GM19468 (cell line): ENCODE results near the gene LAMB1.
"Not testable (repeated sequence)": the region's sequence is repeated elsewhere in the genome, so short reads cannot be mapped to it uniquely, and the experiment has no call there.

Source experiments
- ATAC-seq: cut with Tn5 transposase; IDR thresholded peaks from one replicate; pipeline ENCODE4 v1.9.1; 2021; ENCODE audit warnings: mild to moderate bottlenecking, moderate library complexity, moderate number of reproducible peaks; ENCODE audit not compliant: unreplicated experiment; ENCODE audit errors: extremely low read depth

Gene LAMB1

DNA sequence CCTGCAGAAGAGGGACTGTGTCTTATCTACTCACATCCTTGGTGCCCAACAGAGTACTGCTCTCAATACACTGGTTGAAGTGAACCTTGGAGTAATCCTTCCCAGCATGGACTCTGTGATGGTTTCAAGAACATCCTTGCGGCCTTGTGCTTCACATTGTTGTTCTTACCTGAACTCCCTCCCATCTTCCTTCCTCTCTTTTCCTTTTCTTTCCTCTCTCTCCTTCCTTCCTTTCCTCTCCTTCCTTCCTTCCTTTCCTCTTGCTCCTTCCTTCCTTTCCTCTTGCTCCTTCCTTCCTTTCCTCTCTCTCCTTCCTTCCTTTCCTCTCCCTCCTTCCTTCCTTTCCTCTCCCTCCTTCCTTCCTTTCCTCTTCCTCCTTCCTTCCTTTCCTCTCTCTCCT, 26.3 kb downstream of the LAMB1 start:
- ATAC-seq, result no peak

DNA sequence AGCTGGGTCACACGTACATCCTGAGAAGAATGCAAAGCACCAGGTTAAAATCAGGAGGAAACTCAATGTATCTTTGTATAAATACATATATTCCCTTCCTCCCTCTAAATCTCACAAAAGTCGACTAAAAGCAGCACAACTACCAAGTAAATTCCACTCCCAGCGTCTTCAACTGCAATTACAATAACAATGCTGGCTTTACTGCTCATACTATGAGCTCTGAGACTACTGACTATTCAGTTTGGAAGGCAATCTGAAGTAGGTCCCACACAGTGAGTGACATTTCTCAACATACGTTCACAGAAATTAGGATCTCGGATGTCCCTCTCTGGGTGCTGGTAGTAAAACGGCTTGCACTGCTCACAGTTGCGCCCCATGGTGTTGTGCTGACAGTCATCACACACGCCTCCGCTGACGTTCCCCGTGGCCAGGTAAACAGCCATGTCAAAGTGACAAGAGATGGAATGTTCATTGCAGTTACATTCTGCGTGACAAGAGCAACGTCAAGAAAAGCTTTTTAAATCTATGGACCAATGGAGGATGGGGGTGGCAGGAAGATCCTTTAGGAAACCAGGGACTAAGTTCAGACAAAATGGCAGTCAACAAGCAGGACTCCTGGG, 27.5 kb downstream of the LAMB1 start:
- no peak for ATAC-seq

DNA sequence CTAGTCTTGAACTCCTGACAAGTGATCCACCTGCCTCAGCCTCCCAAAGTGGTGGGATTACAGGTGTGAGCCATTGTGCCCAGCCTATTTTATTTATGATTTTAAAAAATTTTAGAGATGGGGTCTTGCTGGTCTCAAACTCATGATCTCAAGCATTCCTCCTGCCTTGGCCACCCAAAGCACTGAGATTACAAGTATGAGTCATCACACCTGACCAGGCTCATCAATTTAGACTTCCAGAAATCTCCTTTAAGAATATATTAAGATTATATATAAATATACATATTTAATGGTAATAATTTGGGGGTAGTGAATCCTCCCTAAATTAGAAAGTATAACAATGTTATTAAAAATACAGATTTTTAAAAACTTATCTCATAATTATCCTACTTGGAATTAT, 29.1 kb downstream of the LAMB1 start:
- ATAC-seq, result no peak

DNA sequence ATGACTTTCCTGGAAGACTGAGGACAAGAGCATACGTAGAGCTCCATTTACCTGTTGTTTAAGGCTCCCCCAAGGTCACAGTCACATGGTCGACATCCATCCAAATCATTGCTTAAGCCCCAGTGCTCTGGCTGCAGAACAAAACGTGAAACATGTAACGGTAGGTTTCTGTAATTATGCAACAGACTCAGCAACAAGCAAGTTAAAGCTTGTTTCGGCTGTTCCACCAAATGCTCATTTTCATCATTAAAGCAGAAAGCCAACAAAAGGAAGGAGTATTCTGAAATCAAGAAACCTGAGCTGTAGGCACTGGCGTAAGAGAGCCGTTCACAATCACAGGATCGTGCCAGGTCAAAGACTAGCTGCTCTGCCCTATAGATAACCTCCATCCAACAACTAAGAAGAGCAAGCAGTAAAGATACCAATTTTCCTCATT, 30.0 kb downstream of the LAMB1 start:
- no peak for ATAC-seq

DNA sequence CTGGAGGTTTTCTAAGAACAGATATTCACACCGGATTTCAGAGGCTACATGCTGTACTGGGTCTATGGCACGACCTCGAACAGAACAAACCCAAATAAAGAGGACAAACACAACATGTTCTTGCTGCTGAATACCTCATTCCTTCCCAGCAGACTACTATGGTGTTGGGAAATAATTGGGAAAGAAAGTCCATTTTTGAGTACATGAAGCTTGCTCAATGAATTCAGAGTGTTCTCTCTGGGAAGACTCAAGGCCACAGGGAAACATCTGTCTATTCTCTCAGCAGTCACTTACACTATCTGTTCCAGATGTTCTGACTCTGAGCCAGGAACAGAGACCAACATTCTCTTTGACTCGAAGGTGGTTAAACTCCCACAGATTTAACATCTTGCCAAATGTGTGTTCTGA, 30.9 kb downstream of the LAMB1 start:
- no peak for ATAC-seq

DNA sequence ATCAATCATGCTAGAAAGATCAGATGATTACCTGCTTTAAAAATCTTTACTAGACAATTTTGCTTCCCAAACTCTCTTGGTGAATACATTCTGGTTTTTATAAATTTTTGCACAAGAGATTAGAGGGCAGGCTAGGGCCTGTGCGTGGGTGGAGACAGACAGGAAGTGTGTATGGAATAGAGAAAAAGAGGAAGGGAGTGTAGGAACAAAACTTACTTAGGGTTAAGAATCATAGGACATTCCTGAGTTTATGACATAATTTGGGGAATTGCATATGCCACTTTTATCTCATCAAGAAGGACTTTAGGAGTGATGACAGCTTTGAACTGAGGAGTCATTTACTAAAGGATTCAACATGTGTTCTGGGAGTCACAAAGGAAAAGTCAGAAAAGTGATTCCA, 31.3 kb downstream of the LAMB1 start:
- ATAC-seq, result no peak

DNA sequence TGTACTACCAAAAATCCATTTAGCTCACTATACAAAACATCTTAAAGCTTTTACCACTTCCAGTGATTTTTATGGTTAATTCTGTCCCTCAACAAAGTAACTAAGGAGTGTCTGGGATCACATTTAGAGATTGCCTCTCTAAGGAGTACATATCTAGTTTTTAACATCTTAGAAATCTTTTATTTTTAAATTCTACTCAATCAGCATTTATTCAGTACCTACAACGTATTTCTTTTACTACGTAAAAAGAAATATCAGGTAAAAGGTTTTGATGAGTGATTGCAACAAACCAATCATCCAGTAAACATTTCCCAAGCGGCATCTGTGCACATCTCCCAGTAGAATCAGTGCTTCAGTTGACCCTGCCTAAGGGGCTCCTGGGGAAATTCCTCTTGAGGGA, 31.9 kb downstream of the LAMB1 start:
- ATAC-seq, result no peak

DNA sequence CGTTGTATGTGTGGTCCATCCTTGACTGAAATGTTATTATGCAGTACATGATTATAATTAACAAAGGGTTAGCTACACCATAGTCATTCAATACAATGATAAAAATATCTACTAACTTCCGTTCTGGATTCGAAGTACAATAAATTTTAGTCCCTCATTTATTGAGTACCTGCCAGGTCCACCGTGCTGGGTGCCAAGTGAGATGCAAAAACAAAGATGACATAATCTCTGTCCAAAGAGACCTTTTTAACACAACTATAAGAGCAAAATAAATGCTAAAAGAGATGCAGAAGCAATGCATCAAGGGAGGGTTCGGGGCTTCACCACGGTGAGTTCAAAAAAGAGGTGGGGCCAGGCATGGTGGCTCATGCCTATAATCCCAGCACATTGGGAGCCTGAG, 33.1 kb downstream of the LAMB1 start:
- no peak for ATAC-seq

DNA sequence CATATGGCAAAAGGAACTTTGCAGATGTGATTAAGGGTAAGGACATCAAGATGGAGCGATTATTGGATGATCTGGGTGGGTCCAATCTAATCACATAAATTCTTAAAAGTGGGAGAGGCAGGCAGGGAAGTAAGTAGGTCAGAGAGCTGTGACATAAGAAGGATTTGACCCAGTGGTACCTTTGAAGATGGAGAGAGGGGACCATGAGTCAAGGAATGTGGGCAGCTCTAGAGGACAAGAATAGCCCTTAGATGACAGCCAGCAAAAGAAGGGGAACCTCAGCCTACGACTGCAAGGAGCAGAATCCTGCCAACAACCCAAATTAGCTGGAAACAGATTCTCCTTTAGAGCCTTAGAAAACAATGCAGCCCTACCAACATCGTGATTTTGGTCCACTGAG, 34.5 kb downstream of the LAMB1 start:
- ATAC-seq, result no peak

DNA sequence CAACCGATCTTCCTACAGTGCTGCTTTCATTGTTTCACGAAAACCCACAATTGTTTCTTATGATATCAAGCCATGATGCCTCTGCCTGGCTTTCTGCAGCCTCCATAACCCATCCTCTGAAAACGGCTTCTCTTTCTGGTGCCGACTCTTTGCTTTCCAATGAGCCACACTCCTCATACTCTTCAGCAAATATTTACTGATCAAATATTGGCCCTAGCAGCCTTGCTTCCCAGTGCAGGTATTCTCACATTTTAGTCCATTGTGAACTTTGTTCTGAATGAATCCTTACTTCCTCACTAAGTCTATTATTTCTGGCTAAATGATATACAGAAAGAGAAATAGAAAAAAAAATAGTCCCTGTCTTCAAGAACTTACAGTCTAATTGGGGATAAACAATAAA, 35.5 kb downstream of the LAMB1 start:
- ATAC-seq, result no peak

DNA sequence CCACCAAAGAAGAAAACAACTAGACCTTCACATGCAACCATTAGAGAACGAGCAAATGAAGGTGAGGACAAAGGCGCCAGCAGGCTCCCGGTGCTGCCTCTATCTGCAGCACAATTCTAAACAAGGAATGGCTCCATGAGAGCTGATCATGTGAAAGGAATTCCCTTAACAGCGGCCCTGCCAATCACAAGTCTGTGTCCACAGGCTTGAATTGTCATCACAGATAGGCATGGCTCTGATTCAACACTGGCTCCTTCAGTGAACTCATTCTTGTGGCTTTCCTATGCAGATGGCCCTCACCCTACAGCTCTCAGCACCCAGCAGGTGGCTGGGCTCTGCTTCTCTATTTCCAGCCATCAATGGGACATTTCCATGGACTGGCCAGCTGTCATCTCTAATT, 36.2 kb downstream of the LAMB1 start:
- no peak for ATAC-seq

DNA sequence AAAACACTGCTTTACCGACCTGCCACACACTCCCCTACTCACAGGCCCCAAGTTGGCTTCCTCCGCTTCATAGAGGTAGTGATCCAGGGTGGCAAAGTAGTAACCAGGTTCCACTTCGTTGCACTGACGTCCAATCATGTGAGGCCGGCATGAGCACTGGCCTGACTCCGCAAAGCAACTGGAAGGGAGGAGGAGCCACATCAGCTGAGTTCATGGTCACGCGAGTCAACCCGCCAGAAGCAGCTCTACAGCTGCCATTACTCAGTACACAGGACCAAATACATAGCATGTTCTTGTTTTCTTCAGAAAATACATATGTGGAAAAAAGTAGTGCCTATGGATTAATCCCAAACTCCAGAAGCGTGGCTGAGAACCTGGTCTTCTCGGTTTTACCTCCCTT, 38.5 kb downstream of the LAMB1 start:
- ATAC-seq, result no peak

DNA sequence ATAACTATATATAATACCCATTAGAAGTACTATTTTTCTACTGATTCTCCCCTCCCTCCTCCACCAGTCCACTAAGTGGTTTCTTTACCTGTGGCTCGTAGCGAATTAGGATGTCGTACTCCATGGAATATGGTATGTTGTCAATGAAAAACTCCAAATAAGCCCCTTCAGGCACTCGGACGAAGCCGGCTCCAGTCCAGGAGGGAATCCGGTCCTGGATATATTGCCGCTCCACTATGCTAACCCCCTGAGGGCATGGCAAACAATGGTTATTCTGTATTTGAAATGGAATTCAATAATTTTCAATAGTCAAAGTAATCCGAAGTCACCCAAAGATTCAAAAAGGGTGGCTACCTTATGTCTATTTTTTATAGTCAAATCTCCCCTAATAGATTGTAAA, 40.1 kb downstream of the LAMB1 start:
- no peak for ATAC-seq

DNA sequence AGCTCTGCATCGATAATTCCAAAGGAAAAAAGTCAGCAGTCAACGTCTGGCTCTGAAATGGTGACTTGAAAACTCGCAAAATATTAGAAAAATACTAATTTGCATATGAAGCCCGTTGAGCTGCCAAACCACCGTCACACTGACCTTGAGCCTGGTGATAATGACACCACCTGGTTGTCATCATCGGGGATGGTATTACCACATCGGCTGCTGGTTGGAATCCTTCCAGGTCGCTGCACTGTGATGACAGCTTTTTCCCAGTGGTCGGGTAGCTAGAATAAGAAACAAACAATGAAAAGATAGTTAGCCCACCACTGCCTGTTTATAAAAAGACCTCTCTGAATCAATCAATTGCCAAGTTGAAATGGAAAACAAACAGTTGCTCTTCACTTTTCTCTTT, 41.6 kb downstream of the LAMB1 start:
- ATAC-seq, result no peak

DNA sequence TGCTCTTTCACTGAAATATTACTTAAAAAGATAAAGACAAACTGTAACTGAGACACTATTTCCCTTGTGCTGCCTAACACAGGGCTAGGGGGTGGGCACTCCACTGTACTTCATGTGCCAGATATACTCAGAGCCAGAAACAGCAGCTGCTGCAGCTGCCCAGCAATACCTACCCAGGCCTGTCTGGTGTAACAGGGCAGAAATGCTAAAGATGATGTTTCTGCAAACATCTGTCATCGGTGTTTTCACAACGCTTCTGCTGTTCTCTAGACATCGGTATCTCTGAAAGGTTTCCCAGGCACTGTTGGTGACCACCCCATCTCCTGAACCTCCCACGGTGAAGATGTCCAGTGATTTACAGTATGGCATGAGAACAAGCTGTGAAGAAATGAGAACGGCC, 42.7 kb downstream of the LAMB1 start:
- ATAC-seq, result no peak

DNA sequence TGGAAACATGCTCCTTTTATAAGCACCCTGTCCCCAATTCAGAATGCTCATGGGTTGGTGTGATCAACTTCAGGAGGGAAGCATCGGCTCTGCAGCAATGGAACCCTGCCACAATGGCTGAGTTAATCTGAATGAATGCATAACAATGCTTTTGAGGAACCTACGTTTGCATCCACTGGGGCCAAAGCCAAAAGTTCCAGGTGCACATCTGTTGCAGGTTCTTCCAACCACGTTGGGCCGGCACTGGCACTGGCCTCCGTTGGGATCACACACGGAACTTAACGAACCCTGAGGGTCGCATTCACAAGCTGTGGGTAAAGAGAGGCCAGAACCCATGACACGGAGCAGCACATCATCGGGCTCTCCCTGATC, 43.4 kb downstream of the LAMB1 start:
- ATAC-seq, result no peak

DNA sequence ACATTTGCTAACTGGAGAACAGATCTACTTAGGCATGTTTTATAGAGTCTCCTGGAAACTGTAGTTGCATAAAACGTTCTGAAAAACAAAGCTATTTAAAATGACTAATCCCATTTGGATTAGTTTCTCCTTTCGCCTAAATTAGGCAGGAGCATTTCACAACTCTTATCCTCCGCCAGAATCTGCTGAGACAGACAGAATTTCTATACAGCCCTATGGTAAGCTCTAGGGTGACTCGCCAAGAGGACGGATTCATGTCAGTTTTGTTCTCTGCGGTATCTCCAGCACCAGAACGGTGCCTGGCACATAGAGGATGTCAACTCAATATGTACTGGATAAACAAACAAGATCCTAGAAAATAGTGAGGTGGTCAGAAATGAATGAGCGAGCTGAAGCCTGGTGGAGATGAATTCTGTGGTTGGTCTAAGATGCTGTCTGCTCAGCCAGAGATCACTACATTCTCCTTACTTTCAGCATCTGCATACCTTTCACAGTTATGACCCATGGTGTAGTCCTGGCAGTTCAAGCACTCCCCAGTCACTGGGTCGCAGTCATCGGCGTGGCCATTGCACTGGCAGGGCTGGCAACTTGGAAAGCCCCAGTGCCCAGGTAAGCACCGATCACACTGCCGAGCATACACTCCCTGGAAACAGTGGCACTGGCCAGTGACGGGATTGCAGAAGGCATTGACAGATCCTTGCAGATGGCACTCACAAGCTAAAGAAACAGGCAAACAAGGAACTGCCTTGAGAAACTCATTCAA, 44.0 kb downstream of the LAMB1 start:
- no peak for ATAC-seq

DNA sequence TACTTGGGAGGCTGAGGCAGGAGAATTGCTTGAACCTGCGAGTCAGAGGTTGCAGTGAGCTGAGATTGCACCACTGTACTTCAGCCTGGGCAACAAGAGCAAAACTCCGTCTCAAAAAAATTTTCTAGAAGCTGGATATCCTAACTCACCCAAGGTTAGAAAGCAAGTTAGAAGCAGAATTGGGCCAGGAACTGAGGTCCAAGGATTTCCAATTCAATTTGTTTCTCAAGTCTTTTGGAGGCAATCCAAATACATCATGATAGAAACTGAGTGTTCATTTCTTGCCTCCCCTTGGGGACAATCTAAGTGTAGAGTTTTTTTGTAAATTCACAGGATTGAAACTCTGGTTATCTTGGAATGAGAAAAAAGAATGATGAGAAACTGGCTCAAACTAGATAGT, 45.5 kb downstream of the LAMB1 start:
- no peak for ATAC-seq

DNA sequence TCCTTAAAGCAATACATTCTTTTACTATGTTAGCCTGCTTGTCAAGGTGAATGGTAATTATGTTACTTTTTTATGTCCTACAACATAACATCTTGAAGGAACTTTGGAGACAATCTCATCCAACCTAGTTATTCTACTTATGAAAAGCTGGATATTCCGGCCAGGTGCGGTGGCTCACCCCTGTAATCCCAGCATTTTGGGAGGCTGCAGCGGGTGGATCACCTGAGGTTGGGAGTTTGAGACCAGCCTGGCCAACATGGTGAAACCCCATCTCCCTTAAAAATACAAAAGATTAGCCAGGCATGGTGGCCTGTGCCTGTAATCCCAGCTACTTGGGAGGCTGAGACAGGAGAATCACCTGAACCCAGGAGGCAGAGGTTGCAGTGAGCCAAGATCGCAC, 46.0 kb downstream of the LAMB1 start:
- not testable (repeated sequence) for ATAC-seq

DNA sequence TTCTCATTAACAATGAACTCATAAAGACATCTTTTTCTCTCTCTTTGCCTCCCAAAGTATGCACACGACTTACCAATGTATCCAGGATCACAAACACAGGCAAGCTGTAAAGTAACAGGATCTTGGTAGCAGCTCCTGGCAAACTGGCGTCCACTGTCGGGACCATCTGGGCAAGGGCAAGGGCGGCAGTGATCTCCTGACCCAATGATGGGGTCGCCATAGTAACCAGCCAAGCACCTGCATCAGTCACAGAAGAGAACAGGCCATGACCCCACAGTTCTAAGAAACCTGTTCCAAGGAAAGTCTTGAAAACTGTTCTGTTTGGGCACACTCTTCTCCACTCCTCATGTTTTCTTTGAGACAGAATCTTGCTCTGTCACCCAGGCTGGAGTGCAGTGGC, 47.6 kb downstream of the LAMB1 start:
- no peak for ATAC-seq

DNA sequence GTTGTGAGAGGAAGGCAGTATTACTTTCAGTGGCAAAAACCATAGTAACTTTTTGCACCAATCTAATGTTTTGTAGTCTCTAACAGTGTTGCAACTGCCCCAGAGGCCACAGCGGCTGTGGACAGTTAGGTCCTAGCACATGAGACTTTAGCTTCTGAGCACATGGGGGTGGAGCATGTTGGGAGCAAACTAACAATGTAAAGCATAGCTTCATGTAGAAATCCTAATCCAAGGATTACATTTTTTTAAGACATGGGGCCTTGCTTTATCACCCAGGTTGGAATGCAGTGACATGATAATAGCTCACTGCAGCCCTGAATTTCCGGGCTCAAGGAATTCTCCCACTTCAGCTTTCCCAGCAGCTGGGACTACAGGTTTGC, 49.0 kb downstream of the LAMB1 start:
- ATAC-seq, result no peak

DNA sequence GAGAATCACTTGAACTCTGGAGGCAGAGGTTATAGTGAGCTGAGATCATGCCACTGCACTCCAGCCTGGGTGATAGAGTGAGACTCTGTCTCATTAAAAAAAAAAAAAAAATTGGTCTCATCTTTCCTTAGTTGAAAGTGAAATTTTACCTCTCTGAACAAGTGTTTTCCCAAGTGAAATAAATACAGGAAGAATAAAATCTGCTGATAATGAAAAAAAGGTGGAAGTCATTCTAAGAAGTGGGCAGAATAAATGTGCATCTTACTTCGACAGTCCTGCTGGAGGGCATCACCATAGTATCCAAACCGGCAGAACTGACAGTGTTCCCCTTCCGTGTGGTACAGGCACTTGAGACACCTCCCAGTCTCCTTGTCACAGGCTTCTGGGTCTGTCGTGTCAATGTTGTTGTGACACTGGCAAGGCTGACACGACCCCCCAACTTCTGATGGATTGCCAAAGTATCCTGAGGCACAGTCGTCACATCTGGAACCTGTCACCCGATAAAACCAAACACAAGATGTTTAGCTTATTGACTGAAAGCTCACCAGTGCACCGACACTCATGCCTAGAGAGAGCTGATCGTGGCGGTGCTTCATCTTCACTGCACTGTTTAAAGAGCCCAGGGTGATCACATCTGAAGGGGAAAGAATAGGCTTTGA, 49.6 kb downstream of the LAMB1 start:
- no peak for ATAC-seq
